ENCODE measurements around the gene ERVW-1.
"Not testable (repeated sequence)": the region's sequence is repeated elsewhere in the genome, so short reads cannot be mapped to it uniquely, and the experiment has no call there.

The ERVW-1 gene, protein sequence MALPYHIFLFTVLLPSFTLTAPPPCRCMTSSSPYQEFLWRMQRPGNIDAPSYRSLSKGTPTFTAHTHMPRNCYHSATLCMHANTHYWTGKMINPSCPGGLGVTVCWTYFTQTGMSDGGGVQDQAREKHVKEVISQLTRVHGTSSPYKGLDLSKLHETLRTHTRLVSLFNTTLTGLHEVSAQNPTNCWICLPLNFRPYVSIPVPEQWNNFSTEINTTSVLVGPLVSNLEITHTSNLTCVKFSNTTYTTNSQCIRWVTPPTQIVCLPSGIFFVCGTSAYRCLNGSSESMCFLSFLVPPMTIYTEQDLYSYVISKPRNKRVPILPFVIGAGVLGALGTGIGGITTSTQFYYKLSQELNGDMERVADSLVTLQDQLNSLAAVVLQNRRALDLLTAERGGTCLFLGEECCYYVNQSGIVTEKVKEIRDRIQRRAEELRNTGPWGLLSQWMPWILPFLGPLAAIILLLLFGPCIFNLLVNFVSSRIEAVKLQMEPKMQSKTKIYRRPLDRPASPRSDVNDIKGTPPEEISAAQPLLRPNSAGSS
- long read RNA-seq, donor 1, result 0 reads
- long read RNA-seq, donor 2, result 0 reads
- long read RNA-seq, donor 3, result 0 reads
- long read RNA-seq, donor 4, partial matches to known transcripts, result 12 of 12 reads
- long read RNA-seq, donor 4, other reads (novel, unspliced or antisense), result 0 of 12 reads
- long read RNA-seq, donor 5, result 0 reads
- long read RNA-seq, donor 6, result 0 reads
- long read RNA-seq, donor 7, result 0 reads
- long read RNA-seq, donor 8, result 0 reads

DNA sequence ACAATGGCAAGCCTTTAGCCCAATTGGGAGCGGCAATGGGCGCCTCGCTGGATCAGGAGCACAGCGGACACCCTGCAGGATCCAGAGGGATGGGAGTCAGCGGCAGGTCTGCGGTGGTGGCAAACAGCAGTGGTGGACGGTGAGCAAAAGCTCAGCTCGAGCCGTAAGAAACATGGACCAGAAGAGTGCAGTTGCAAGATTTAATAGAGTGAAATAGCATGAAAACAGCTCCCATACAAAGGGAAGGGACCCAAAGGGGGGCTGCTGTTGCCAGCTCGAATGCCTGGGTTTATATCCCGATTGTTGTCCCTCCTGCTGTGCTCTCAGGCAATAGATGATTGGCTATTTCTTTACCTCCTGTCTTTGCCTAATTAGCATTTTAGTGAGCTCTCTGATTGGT lies at the start of gene ERVW-1:
TSS of gene ERVW-1 (minus strand) at position 266 of the 400 bp plus-strand sequence. CDS start 7,565 bp downstream, outside the sequence.
- DNase-seq, result not testable (repeated sequence)

DNA sequence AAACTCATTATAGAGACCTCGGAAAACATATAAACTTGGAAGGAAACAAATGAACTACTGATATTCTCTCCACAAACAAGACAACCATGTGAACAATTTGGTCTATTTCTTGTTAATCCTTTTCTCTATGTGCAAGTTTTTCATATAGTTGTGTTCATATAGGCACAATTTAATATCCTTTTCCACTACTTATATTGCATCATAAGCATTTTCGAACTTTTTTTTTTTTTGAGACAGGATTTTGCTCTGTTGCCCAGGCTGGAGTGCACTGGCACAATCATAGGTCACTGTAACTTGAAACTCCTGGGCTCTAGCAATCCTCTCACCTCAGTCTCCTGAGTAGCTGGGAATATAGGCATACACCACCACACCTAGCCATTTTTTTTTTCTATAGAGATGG lies 45.4 kb upstream of the ERVW-1 start:
- no peak for DNase-seq

DNA sequence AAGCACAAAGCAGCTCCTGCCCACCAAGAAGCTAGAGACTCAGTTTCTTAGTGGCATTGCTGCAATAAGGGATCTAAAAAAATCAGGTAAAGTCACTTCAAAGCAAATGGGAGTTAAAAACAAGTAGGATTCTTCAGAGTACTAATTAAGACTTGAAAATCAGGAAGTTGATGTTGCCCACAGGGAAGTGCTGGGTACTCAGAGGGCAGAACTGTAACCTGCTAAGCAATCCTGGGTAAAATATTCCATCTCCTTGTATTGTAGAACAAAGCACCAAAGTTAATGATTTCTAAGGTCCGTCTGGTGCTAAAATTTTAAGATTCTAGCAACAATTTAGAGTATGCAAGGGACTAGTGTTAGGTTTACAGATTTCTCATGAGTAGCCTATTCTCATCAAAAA lies 42.3 kb upstream of the ERVW-1 start:
- no peak for DNase-seq

GRCh38 chr7:92517631-92518030 lies 39.9 kb upstream of the ERVW-1 start:
- DNase-seq, result no peak

- no peak for DNase-seq
Measured at GRCh38 chr7:92513167-92513902, 35.6 kb upstream of the ERVW-1 start.

GRCh38 chr7:92508946-92509345 lies 31.2 kb upstream of the ERVW-1 start:
- no peak for DNase-seq

DNA sequence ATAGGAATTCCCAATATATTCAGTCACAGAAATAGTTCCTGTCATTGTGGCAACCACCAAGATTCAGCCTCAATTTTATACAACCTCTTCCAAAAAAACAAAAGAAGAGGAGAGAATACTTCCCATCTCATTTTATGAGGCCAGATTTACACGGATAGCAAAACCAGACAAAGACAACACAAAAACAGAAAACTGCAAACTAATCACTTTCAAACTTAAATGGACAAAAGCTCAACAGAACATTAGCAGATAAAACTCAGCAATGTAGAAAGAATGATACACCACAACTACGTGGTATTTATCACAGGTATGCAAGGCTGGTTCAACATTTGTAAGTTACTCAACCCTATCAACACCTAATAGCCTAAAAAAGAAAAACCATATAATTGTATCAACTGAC lies 28.6 kb upstream of the ERVW-1 start:
- DNase-seq, result no peak

DNA sequence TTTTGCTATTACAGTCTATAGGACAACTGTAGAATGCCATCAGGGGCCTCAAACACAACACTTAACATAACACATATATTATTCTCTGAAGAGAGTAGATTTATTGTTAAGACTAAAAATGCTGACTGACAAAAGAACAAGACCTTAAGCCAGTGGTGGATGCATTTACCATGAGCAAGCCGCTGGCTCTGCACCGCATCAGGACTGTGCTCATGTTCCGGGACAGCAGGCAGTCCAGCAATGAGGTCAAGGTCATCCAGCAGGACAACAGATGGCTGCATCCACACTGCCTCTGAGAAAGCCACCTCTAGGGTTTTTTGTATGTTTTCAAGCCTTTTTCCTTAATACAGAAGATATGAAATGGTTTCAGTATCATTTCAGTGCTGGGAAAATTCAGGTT lies 26.8 kb upstream of the ERVW-1 start:
- no peak for DNase-seq

DNA sequence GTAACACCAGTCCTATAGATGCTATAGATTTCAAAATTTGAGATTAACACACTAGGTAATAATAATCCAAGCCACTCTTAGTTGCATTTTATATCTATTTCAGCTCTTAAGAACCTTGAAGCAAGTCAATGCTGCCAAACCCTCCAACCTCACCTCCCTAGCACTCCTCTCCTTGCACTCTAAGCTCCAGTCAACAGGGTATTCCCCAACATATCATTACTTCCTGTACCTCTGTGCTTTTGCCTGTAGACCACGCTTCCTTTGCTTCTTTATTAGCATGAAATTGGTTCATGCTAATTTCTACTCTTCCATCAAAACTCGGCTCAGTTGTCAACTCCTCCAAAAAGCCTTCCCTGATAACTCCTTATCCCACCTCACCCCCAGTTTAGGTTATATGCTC lies 26.0 kb upstream of the ERVW-1 start:
- DNase-seq, result no peak

DNA sequence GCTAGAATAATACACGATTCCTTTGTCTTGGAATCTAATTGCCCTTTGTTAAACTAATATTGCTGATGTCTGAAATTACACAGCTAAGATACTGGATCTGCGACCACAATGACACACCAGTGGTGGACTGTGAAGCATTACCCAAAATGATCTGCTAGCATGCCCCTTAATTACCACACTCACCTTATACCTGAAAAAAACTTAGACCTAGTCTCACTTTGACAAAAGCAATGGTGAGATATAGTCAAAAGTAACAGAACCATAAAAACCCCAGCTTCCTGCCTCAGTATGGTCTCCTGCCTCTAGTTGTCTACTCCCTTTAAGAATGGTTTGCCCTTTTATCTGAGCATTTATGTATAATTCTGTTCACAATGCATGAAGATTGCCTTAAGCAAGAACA lies 20.8 kb upstream of the ERVW-1 start:
- no peak for DNase-seq

GRCh38 chr7:92496876-92497275 lies 19.1 kb upstream of the ERVW-1 start:
- DNase-seq, result no peak

DNA sequence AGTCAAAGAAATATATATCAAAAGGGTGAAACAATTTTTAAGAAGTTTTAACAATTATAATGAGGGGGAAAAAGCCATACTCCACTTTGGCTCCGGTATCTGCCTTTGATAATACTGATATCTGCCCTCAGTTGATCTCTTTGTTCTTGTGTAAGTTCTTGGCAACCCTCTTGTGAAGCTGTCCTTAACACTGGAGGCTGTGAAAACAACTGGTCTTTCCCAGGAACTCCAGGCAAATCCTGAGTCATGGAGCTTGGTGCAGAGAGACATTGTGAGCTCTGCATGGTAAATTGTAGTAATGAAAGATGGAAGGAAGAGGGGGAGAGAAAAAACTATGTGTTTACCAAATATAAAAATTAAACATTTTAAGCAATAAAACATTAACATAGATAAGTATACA lies 11.9 kb upstream of the ERVW-1 start:
- DNase-seq, result no peak

GRCh38 chr7:92487804-92488203 lies 10.1 kb upstream of the ERVW-1 start:
- DNase-seq, result no peak

DNA sequence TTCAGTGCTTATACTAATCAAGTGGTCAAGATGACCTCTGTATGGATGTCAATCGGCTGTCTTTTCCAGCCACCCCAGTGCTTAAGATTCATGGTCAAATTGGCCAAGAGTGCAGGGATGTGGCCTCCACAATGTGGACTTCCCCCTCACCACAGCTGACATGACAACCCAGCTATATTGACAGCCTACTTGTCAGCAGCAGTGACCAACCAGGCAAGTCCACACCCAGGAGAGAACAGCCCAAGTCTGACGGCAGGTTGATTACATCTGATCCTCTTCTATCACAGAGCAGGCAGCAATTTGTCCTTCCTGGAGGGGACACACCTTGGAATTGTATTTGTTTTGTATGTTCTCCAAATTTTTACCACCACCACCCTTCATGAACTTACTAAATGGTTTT lies 8.2 kb upstream of the ERVW-1 start:
- no peak for DNase-seq

GRCh38 chr7:92485267-92485892 lies 7.6 kb upstream of the ERVW-1 start:
- no peak for DNase-seq

DNA sequence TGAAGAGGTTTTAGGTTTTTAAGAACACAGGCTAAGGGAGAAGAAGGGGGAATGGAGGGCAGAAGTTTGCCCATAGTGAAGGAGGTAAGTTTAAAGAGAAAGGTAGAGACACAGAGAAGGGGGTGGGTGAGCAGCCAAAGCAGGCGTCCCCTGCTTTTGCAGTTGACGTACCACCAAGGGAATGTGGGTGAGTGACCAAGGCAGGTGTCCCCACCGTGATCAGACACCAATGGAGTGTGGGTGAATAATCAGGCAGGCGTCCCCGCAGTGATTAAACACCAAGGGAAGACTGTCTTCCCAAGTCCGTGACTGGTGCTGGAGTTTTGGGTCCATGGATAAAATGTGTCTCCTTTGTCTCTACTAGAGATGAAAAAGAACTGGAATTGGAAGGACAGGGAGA lies 6.5 kb upstream of the ERVW-1 start:
- DNase-seq, result not testable (repeated sequence)

- DNase-seq, result not testable (repeated sequence)
Measured at GRCh38 chr7:92483624-92484023, 5.9 kb upstream of the ERVW-1 start.

DNA sequence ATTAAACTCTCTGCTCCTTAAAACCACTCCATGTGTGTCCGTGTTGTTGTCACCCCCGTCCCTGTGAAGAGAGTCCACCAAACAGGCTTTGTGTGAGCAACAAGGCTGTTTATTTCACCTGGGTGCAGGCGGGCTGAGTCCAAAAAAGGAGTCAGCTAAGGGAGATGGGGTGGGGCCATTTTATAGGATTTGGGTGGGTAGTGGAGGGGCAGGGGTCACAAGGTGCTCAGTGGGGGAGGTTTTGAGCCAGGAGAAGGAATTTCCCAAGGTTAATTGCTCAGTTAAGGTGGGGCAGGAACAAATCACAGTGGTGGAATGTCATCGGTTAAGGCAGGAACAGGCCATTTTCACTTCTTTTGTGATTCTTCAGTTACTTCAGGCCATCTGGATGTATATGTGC lies 1.4 kb upstream of the ERVW-1 start:
- DNase-seq, result not testable (repeated sequence)

GRCh38 chr7:92478711-92479110 lies 965 bp upstream of the ERVW-1 start:
- no peak for DNase-seq

- DNase-seq, result no peak
Measured at GRCh38 chr7:92478095-92478494, 349 bp upstream of the ERVW-1 start.

- not testable (repeated sequence) for DNase-seq
Measured at GRCh38 chr7:92475851-92476590, 1.7 kb downstream of the ERVW-1 start.

DNA sequence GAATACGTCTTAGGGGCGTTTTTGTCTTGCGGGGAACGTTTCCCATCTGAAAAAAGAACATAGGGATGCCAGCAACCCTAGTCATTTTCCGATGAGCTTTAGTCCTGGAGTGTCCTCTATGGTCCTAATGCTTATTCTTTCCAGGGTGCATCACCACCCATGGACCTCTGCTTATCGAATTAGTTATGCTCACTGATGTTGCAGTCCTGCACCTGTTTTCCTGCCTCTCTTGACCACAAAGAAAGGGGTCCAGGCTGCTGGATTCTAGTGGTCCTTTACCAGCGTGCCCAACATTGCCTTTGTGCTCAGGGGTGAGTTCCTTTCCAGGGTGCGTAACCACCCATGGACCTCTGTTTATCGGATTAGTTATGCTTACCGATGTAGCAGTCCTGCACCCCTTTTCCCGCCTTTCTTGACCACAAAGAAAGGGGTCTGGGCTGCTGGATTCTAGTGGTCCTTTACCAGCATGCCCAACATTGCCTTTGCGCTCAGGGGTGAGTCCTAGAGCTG lies 2.4 kb downstream of the ERVW-1 start:
- not testable (repeated sequence) for DNase-seq
